GM18867 (cell line): Measurements from ENCODE around the gene ZNF668.

Experiments
- ATAC-seq: cut with Tn5 transposase; IDR thresholded peaks from one replicate; pipeline ENCODE4 v1.9.1; 2021; ENCODE audit warnings: mild to moderate bottlenecking, moderate library complexity; ENCODE audit not compliant: unreplicated experiment

The ZNF668 gene

DNA sequence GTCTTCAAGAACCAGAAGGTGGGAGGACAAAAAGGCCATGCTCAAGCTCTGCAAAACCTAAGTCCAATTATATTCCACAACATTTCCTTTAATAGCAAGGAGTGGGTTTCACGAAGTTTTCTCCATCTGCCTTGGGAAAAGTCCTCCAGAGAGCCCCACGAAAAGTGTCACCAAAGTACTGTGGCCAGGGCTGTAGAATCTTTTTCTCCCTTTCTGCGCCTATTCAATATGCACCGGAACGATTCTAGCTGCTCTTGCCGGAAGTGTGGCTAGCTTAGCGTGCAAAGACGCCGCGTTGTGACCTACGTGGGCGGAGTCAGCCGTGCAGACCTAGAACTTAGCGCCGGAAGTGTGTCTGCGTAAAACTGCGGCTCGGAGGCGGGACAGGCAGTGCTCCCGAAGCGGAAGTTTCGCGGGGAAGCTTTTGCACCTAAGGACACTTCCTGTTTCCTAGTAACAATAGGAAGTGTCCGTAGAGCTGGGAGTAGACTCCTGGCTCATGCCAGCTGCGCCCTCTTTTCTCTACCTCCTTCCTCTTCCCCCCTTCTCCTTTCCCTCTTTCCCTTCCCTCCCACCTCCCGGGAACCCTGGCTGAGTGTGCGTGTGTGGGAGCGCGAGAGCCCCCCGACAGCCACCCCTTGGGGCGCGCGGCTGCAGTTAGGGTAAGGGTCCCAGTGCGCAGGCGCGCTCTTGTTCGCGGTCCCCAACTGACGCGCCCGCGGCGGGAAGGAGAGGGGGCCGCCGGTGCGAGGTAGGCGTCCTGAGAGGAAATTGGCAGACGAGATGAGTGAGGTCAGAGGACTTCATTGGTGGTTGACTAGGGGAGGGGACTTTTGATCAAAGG lies at the start of gene ZNF668, which contains the start of gene ZNF646:
Gene ZNF668, minus strand, starts transcription at position 271 of the 844 bp plus-strand sequence. CDS start 9,781 bp downstream, outside the sequence.
Gene ZNF646, plus strand, starts transcription at position 453 of the 844 bp plus-strand sequence. CDS start 1,903 bp downstream, outside the sequence.
- ATAC-seq = peak; percentile 72

DNA sequence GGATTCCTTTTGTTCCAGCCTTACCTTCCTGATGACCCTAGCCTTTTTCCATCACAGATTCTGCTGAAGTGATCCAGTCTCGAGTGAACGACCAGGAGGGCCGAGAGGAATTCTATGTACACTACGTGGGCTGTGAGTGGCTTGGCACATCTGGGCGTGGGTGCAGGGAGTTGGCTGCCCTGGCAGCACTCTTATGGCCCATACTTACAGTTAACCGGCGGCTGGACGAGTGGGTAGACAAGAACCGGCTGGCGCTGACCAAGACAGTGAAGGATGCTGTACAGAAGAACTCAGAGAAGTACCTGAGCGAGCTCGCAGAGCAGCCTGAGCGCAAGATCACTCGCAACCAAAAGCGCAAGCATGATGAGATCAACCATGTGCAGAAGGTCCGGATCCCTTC lies 46.1 kb upstream of the ZNF668 start:
- ATAC-seq = no peak

DNA sequence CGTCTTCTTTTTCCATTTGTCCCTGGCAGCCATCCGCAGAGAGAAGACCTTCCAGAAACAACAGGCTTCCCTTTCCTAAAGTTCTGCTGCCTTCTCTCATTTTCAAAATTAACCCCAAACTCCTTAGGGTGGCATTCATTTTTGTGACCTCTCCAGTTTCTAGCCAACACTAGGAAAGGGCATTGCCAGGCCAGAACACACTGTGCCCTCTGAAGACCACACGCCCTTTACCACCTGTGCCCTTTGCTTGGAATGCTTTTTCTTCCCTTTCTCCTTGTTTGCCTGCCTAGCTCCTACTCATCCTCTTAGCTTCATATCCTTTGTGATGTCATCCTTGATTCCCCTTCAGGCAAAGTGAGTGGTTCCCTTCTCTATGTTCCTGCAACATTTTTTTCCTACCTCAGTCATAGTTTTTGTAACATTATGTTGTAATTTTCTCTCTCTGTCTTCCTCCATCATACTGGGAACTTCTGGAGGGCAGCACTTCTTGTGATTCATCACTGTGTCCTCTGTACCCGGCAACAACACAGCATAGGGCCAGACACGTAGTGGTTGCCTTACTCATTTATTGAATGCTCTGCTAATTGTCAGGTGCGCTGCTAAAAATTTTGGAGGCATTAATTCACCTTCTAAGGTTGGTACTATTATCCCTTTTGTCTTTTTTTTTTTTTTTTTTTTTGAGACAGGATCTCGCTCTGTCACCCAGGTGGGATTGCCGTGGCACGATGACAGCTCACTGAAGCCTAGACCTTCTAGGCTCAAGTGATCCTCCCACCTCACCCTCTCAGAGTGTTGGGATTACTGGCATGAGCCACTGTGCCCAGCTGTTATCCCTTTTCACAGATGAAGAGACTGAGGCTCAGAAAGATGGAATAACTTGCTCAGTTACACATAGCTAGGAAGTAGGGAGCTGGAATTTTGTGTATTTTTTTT lies 44.4 kb upstream of the ZNF668 start:
- no peak for ATAC-seq

DNA sequence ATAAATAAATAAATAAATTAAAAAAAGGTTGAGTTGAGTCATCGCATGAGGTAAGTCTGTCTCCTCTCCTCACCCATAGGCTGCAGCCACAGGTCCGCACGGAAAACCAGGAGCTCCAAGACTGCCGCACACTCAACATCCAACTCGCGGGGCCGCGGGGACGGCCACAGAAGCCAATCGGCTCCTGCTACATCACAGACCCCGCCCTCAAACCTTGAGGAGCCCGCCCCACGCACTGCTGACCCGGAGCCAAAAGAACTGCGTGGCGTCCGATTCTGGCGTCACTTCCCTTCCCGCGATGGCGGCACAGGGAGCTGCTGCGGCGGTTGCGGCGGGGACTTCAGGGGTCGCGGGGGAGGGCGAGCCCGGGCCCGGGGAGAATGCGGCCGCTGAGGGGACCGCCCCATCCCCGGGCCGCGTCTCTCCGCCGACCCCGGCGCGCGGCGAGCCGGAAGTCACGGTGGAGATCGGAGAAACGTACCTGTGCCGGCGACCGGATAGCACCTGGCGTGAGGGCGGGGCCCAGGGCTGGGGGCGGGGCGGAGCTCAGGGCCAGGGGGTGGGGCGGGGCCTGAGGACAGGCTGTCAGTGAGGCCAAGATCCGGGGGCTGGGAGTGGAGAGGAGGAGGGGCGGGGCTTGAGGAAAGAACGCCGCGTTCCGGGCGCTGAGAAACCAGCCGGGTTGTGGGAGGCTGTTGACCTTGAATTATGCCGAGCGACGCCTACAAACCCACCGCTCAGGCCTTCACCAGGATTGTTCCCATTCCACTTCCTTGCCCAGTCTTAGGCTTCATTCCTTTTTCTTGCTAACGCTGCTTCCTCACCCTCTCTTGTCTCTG lies 43.6 kb upstream of the ZNF668 start, which contains the start of gene KAT8:
Gene KAT8, plus strand, starts transcription at position 281 of the 839 bp plus-strand sequence. Its CDS starts 18 bp downstream, at position 299.
- peak; percentile 86 for ATAC-seq

DNA sequence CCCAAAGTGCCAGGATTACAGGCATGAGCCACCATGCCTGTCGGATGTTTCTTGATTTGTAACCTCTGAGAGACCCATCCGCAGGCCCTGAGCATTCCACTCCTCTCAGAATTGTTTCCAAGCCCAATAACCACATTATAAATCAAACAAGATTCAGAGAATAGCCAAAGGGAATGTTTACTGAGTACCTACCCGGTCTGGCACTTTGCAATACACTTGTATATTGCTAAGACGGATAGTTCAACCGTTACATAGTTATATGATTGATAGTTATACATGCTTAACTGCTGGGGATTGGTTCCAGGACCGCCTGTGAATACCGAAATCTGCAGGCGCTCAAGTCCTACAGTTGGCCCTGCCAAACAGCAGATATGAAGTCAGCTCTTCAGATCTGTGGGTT lies 40.4 kb upstream of the ZNF668 start:
- no peak for ATAC-seq

DNA sequence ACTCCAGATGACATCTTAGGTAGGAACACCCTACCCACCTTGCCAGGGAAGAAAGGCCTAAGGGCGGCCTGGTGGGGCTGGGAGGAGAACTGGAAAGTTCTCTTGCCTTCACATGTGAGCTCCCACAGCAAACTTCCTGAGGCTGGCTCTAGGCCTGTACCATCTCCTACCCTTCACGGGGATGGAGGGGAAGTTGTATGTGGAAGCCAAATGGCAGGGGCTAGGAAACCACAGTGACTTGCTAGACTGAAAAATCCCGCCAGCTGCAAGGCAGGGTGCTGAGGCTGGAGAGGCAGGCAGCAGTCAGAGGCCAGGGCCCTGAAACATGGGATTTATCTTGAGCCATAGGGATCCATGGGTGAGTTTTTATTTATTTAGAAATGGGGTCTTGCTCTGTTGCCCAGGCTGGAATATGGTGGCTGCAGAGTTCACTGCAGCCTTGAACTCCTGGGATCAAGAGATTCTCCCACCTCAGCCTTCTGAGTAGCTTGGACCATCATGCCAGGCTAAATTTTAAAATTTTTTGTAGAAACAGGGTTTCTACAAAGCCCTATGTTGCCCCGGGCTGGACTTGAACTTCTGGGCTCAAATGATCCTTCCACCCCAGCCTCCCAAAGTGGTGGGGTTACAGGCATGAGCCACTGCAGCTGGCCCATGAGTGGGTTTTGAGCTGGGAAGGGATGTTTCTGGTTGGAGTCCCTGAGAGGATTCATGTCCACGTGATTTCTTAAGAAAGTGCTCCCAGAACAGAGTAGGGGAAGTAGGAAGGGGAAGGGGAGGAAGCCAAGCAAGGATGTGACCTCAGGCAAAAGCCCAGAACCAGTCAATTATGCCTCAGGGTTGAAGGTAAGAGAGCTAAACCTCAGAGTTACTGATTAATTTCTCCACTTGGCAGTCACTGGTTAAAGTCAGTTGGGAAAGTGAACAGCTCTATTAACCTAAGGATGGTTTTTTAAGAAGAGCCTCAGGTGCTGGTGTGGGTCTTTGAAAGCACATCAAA lies 39.4 kb upstream of the ZNF668 start:
- no peak for ATAC-seq

DNA sequence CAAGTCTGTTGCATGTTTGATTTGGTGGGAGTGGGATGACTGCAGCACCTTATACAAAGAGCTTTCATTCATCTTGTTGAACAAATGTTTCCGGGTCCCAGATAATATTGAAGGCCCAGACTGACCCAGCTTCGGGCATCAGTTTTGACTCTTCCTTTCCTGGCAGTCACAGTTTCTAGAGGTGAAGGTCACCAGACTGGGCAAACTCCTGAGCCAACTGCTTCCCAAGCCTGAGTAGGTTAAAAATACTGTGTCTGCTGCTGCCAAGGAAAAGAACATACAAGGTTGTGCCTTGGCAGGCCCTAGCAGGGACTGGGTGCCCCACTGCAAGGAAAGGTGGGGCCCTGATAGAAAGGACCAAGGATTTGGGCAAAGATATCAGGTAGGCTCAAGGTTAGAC lies 38.7 kb upstream of the ZNF668 start:
- ATAC-seq = no peak

DNA sequence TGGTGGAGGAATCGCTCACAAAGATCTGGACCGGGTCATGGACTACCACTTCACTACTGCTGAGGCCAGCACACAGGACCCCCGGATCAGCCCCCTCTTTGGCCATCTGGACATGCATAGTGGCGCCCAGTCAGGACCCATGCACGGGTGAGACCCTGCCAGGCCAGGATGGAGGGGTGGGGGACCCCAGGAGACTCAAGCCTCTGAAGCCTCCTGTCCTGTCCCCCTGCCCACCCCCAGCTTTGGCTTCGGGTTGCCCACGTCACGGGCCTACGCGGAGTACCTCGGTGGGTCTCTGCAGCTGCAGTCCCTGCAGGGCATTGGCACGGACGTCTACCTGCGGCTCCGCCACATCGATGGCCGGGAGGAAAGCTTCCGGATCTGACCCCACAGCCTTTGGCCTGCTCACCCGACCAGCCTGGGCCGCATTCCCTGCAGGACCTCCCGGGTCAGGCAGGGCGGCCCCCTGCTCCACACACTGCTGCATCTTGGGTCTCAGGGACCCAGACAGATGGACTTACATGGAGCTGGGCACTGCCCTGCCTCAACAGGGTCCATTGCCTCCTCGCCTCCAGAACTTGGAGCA lies 37.9 kb upstream of the ZNF668 start:
- no peak for ATAC-seq

DNA sequence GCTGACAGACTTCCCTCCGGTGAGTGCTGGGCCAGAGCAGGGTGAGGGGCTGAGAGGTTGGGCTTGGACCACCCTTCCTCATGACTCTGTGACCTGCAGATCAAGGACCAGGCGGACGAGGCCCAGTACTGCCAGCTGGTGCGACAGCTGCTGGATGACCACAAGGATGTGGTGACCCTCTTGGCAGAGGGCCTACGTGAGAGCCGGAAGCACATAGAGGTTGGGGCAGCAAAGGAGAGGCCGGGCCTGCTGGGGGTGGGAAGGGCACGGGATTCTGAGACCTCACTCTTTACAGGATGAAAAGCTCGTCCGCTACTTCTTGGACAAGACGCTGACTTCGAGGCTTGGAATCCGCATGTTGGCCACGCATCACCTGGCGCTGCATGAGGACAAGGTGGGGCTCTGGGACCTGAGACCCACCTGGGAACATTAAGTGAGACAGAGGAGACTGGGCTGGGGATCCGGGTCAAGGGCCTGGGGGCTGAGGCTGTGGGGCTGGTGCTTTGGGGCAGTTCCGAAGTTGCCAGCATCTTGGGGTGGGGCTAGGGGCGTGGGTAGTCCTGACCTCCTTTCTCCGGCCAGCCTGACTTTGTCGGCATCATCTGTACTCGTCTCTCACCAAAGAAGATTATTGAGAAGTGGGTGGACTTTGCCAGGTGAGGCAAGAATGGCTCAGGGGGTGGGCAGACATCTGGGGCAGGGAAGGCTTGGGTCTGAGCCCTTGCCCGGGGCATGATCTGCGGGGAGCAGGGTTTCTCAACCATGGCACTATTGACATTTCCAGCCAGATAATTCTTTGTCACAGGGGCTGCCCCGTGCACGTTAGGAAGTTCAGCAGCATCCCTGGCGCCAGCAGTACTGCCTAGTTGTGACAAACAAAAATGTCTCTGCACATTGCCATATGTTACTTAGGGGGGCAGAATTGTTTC lies 36.3 kb upstream of the ZNF668 start:
- no peak for ATAC-seq

DNA sequence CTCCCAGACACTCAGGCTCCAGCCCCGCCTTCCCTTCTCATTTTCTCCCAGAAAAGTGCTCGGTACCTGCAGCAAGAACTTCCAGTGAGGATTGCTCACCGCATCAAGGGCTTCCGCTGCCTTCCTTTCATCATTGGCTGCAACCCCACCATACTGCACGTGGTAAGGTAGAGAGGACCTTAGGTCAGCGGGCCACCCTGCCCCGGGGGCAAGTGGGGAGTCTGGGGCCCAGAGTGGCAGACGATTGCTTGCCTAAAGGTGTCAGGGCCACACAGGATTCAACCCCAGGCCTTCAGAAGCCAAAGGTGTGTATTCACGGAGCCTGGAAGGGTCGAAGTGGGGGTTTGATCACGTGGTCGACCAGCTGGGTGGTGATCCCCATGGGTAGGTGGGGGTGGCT lies 35.6 kb upstream of the ZNF668 start:
- ATAC-seq = no peak

DNA sequence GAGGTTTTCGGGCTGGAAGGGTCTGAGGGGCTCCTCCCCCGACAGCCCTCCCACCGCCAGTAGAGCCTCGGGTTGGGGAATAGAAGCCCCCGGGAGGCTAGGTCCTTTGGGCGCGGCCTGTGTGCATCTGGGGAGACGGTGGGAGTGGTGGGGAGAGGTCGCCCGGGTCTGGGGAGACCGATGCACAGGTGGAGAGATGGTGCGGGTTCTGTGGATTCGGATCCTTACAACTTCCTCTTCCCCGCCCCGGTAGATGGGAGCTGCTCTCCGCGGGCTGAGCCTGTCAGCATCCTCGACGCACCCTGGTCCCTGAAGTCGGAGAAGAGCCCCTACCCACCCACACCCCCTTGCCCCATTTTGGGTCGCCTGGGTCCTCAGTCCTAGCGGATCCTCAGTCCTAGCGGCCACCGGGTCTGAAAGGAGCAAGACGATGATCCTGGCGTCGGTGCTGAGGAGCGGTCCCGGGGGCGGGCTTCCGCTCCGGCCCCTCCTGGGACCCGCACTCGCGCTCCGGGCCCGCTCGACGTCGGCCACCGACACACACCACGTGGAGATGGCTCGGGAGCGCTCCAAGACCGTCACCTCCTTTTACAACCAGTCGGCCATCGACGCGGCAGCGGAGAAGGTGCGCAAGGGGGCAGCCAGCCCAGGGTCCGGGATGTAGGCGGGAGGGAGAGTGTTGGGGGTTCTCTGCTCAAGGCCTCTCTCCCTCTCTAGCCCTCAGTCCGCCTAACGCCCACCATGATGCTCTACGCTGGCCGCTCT lies 34.9 kb upstream of the ZNF668 start:
- ATAC-seq = no peak

DNA sequence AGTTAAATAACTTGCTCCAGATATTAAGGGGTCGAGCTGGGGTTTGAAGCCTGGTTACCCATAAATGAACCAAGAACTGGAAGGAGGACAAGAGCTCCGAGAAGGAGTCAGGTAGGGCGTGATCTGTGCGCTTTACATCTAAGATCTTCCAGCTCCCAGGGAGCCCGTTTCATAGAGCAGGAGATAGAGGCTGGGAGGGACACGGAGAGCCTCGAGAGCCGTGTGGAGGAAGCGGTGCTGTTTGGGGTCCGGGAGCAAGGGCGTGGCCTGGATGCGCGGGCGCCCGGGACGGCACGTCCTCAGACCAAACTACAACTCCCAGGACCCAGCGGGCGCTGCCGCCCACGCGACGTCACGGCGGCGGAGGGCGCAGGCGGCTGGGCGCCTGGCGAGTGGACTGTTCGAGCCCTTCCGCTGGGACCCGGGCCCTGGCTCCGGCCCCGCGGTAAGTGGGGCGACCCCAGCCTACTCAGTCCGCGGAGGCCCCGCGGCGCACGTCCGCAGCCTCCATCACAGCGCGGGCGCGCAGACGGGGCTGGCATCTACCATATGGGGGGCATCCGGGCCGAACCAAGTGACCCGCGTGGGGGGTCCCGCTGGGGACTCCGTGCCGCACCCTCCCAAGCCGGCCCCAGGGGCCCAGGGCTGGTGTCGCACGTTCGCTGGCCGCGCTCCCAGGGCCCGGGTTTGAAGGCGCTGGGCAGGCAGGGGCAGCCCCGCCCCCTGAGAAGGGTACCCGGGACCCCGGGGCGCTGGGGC lies 34.2 kb upstream of the ZNF668 start, which contains the start of gene BCKDK:
Gene BCKDK, plus strand, starts transcription at position 352 of the 759 bp plus-strand sequence. CDS start 838 bp downstream, outside the sequence.
- ATAC-seq = peak; percentile 73

DNA sequence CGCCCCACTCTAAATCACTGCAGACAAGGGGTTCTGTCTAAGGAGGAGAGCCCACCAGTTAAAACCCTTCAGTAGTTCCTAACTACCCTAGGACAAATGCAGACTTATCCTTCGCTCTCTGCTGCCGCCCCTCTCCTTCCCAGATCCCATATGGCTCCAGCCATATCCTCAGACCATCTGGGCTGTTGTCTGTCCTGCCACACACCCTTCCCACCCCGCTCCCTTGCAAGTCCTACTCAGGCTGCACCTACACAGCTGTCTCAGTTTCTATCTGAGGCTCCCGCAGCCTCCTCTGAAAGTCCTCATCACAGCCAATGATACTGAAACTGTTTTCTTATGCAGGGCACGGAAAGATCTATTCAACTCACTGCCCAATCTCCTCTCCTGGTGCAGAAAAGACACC lies 33.4 kb upstream of the ZNF668 start:
- peak; percentile 56 for ATAC-seq

DNA sequence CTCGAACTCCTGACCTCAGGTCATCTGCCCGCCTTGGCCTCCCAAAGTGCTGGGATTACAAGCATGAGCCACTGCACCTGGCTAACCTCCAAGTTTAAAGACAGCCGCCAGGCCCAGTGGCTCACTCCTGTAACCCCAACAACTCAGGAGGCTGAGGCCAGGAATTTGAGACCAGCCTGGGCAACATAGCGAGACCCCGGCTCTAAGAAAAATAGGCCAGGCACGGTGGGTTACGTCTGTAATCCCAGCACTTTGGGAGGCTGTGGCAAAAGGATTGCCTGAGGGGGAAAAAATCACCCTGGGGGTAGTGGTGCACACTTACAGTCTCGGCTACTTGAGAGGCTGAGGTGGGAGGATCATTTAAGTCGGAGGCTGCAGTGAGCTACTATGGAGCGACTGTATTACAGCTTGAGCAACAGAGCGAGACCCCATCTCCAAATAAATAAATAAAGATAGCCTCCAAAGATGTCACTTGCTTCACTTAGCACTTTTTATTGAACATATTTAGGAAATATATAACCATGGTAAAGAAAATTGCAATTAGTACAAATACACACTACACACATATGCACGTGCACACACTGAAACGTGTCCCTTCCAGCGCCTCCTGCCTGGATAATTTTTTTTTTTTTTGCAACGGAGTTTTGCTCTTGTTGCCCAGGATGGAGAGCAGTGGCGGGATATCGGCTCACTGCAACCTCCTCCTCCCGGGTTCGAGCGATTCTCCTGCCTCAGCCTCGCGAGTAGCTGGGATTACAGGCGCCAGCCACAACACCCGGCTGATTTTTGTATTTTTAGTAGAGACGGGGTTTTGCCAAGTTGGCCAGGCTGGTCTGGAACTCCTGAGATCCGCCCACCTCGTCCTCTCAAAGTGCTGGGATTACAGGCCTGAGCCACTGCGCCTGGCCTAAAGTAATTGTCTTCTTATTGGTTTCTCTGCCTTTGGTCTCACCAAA lies 32.7 kb upstream of the ZNF668 start:
- ATAC-seq = no peak

DNA sequence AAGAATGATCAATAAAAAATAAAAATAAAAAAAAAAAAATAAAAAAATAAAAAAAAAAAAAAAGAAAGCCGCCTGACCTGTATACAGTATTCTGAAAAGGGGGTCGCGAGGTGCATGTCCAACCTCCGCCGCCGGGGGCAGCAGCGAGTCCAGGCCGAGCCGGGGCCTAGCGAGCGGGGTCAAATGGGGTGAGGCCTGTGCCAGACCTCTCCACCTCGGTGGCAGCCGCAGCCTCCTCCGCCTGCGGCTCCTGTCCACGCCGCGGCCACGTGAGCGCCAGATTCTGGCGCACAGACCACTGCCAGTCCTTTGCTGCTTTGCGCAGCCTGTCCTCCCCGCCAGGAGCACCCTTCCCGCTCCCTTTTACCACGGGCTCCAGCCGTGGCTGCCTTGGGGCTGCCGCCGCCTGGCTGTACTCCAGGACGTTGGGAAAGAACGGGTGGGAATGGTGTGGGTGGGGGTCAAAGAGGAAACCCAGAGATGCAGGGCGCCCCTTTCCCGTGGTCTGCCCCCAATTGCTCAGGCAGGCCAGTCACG lies 31.7 kb upstream of the ZNF668 start:
- peak; percentile 37 for ATAC-seq
